H7 (cell line): ENCODE data around the gene DNAJB1. TPM values are rescaled to one million over a fixed set of nuclear protein-coding genes. Genes with fewer than 3 reads are reported as not detected.
"Not testable (repeated sequence)": the region's sequence is repeated elsewhere in the genome, so short reads cannot be mapped to it uniquely, and the experiment has no call there.

Experiments
- DNase-seq: peaks from one replicate; pipeline ENCODE4 v3.0.0; 2012
- H3K27me3 ChIP-seq: 2 replicates; pipeline ENCODE4 v1.6.0; 2011; ENCODE audit warnings: mild to moderate bottlenecking, low read length; ENCODE audit not compliant: control insufficient read depth, insufficient read depth
- H3K36me3 ChIP-seq: replicated peaks from 2 replicates; pipeline ENCODE4 v1.5.1; 2011; ENCODE audit warnings: low read length; ENCODE audit not compliant: control insufficient read depth, insufficient read depth
- H3K4me3 ChIP-seq: 2 replicates; pipeline ENCODE4 v1.5.1; 2011; ENCODE audit warnings: low read depth, mild to moderate bottlenecking, control low read depth, low read length, moderate library complexity; ENCODE audit not compliant: insufficient read depth
- total RNA-seq: library from RNA; depleted of rRNA; stranded (reverse); fragments of >200 nt; shearing (Covaris generic); gene quantifications from 2 replicates; pipeline ENCODE4 v1.2.3, GENCODE V29; 2014

Gene DNAJB1
- total RNA-seq, 1 experiment from 2014 or later, result 46.9 TPM

- DNase-seq, H3K36me3 ChIP-seq, H3K4me3 ChIP-seq, H3K27me3 ChIP-seq: not testable (repeated sequence)
Measured at GRCh38 chr19:14541979-14542378, 23.8 kb upstream of the DNAJB1 start.

- H3K4me3 ChIP-seq, result no peak overlapping the region
- H3K36me3 ChIP-seq, result peaks cover 2% of the 10 kb centered on the region
- H3K27me3 ChIP-seq, result no peaks in the 10 kb centered on the region
- no peak for DNase-seq
Measured at GRCh38 chr19:14540741-14541525, 22.7 kb upstream of the DNAJB1 start.

GRCh38 chr19:14536926-14537692, 18.9 kb upstream of the DNAJB1 start:
- H3K4me3 ChIP-seq, result peak overlapping the region; percentile 16; the same call in 1 of the 2 replicates
- H3K27me3 ChIP-seq, result no peaks in the 10 kb centered on the region
- peak; percentile 99 for DNase-seq
- peaks cover 3% of the 10 kb centered on the region; the same call in 1 of the 2 replicates for H3K36me3 ChIP-seq

GRCh38 chr19:14533450-14533849, 15.3 kb upstream of the DNAJB1 start:
- no peak for DNase-seq
- Histone ChIP-seq H3K4me3 (no peak overlapping the region), H3K36me3 (peaks cover 2% of the 10 kb centered on the region; the same call in 1 of the 2 replicates), H3K27me3 (no peaks in the 10 kb centered on the region)

GRCh38 chr19:14530506-14530905, 12.3 kb upstream of the DNAJB1 start:
- H3K36me3 ChIP-seq, result peaks cover 2% of the 10 kb centered on the region; the same call in 1 of the 2 replicates
- no peaks in the 10 kb centered on the region for H3K27me3 ChIP-seq
- no peak for DNase-seq
- H3K4me3 ChIP-seq, result no peak overlapping the region; the same call in 1 of the 2 replicates

- DNase-seq, result no peak
Measured at GRCh38 chr19:14530005-14530348, 11.8 kb upstream of the DNAJB1 start.

GRCh38 chr19:14529254-14530004, 11.2 kb upstream of the DNAJB1 start, which contains the start of gene TECR:
TSS of gene TECR (plus strand) at chr19:14529594. CDS start at chr19:14529697, 103 bp downstream.
- H3K4me3 ChIP-seq, result peak within 1 kb of the TSS; percentile 90
- DNase-seq, result peak; percentile 98

More at GRCh38 chr19:14530005-14530348, 11.8 kb upstream of the DNAJB1 start:
- H3K4me3 ChIP-seq, result peak overlapping the region; percentile 90
- H3K36me3 ChIP-seq, result peaks cover 2% of the 10 kb centered on the region; the same call in 1 of the 2 replicates
- no peaks in the 10 kb centered on the region for H3K27me3 ChIP-seq

GRCh38 chr19:14528419-14529253, 10.4 kb upstream of the DNAJB1 start:
- DNase-seq, result no peak
- Histone ChIP-seq H3K27me3 (no peaks in the 10 kb centered on the region), H3K36me3 (no peaks in the 10 kb centered on the region)

More at GRCh38 chr19:14529254-14530004, 11.2 kb upstream of the DNAJB1 start, which contains the start of gene TECR:
- Histone ChIP-seq H3K27me3 (no peaks in the 10 kb centered on the region), H3K36me3 (no peaks in the 10 kb centered on the region)

GRCh38 chr19:14526423-14526822, 8.2 kb upstream of the DNAJB1 start:
- no peak overlapping the region for H3K4me3 ChIP-seq
- no peaks in the 10 kb centered on the region for H3K36me3 ChIP-seq
- no peak for DNase-seq
- H3K27me3 ChIP-seq, result no peaks in the 10 kb centered on the region

More at GRCh38 chr19:14528419-14529253, 10.4 kb upstream of the DNAJB1 start:
- peak overlapping the region; percentile 52 for H3K4me3 ChIP-seq

GRCh38 chr19:14525729-14526128, 7.5 kb upstream of the DNAJB1 start:
- no peak for DNase-seq
- Histone ChIP-seq H3K27me3 (no peaks in the 10 kb centered on the region), H3K4me3 (no peak overlapping the region), H3K36me3 (no peaks in the 10 kb centered on the region)

GRCh38 chr19:14520543-14520942, 2.3 kb upstream of the DNAJB1 start:
- peaks cover 9% of the 10 kb centered on the region for H3K36me3 ChIP-seq
- no peak for DNase-seq
- no peaks in the 10 kb centered on the region for H3K27me3 ChIP-seq
- no peak overlapping the region for H3K4me3 ChIP-seq

GRCh38 chr19:14519860-14520407, 1.7 kb upstream of the DNAJB1 start:
- H3K36me3 ChIP-seq, result peaks cover 15% of the 10 kb centered on the region
- DNase-seq, result no peak
- no peaks in the 10 kb centered on the region for H3K27me3 ChIP-seq
- no peak overlapping the region for H3K4me3 ChIP-seq

- Histone ChIP-seq H3K36me3 (peaks cover 20% of the 10 kb centered on the region), H3K27me3 (no peaks in the 10 kb centered on the region), H3K4me3 (no peak overlapping the region)
- DNase-seq, result no peak
Measured at GRCh38 chr19:14519245-14519859, 1.2 kb upstream of the DNAJB1 start.
